H9 (cell line): Measurements from ENCODE around the gene PRMT2. TPM values are rescaled to one million over a fixed set of nuclear protein-coding genes. Genes with fewer than 3 reads are reported as not detected.

ENCODE experiments used
- DNase-seq: peaks from one replicate; pipeline ENCODE4 v3.0.0-alpha.2; 2017
- H2AFZ ChIP-seq: one replicate; pipeline ENCODE4 v1.6.1; 2013; ENCODE audit warnings: mild to moderate bottlenecking, low read length, control low read depth, moderate library complexity
- H2AK5ac ChIP-seq: 2 replicates; pipeline ENCODE4 v1.6.1; 2013; ENCODE audit warnings: low read length, control low read depth, mixed read lengths; ENCODE audit not compliant: insufficient read length
- H2BK120ac ChIP-seq: one replicate; pipeline ENCODE4 v1.6.1; 2013; ENCODE audit warnings: low read depth, mild to moderate bottlenecking, low read length, control low read depth, inconsistent platforms; ENCODE audit not compliant: poor library complexity, severe bottlenecking
- H2BK12ac ChIP-seq: 2 replicates; pipeline ENCODE4 v1.6.1; 2013; ENCODE audit warnings: low read length, control low read depth, mixed read lengths, low read depth; ENCODE audit not compliant: insufficient read length
- H2BK15ac ChIP-seq: 2 replicates; pipeline ENCODE4 v1.6.1; 2013; ENCODE audit warnings: low read depth, low read length, control low read depth
- H2BK20ac ChIP-seq: one replicate; pipeline ENCODE4 v1.6.1; 2013; ENCODE audit warnings: low read depth, mild to moderate bottlenecking, low read length, control low read depth, inconsistent platforms; ENCODE audit not compliant: poor library complexity, severe bottlenecking
- H2BK5ac ChIP-seq: 2 replicates; pipeline ENCODE4 v1.6.1; 2013; ENCODE audit warnings: low read length, control low read depth, mixed read lengths; ENCODE audit not compliant: insufficient read length
- H3K14ac ChIP-seq: 2 replicates; pipeline ENCODE4 v1.6.1; 2013; ENCODE audit warnings: low read length, control low read depth; ENCODE audit not compliant: insufficient read depth
- H3K18ac ChIP-seq: 2 replicates; pipeline ENCODE4 v1.6.1; 2013; ENCODE audit warnings: low read depth, mild to moderate bottlenecking, mixed read lengths, low read length, control low read depth; ENCODE audit not compliant: insufficient read length
- H3K23ac ChIP-seq: 2 replicates; pipeline ENCODE4 v1.6.1; 2013; ENCODE audit warnings: low read length, control low read depth, mixed read lengths, low read depth; ENCODE audit not compliant: insufficient read length
- H3K23me2 ChIP-seq: 2 replicates; pipeline ENCODE4 v1.6.1; 2013; ENCODE audit warnings: low read depth, mild to moderate bottlenecking, mixed read lengths, low read length, control low read depth; ENCODE audit not compliant: insufficient read length, poor library complexity, severe bottlenecking
- H3K27ac ChIP-seq: 2 replicates; pipeline ENCODE4 v1.5.1; 2013; ENCODE audit warnings: low read length, control low read depth, mixed read lengths, low read depth; ENCODE audit not compliant: insufficient read length
- H3K27me3 ChIP-seq: 2 replicates; pipeline ENCODE4 v1.6.1; 2013; ENCODE audit warnings: low read length, control low read depth, inconsistent platforms; ENCODE audit not compliant: insufficient read depth
- H3K4ac ChIP-seq: 2 replicates; pipeline ENCODE4 v1.6.1; 2013; ENCODE audit warnings: low read depth, mild to moderate bottlenecking, control low read depth, inconsistent platforms, low read length, moderate library complexity
- H3K4me1 ChIP-seq: 2 replicates; pipeline ENCODE4 v1.6.1; 2013; ENCODE audit warnings: low read length, control low read depth, inconsistent platforms; ENCODE audit not compliant: insufficient read depth
- H3K4me2 ChIP-seq: 2 replicates; pipeline ENCODE4 v1.6.1; 2013; ENCODE audit warnings: low read length, control low read depth, mixed read lengths; ENCODE audit not compliant: insufficient read length, insufficient read depth
- H3K56ac ChIP-seq: 2 replicates; pipeline ENCODE4 v1.6.1; 2013; ENCODE audit warnings: low read depth, mild to moderate bottlenecking, mixed read lengths, low read length, control low read depth; ENCODE audit not compliant: insufficient read length
- H3K79me1 ChIP-seq: 2 replicates; pipeline ENCODE4 v1.6.1; 2013; ENCODE audit warnings: low read depth, mild to moderate bottlenecking, moderate library complexity, low read length, control low read depth, inconsistent platforms; ENCODE audit not compliant: insufficient read depth, poor library complexity, severe bottlenecking
- H3K79me2 ChIP-seq: 2 replicates; pipeline ENCODE4 v1.6.1; 2013; ENCODE audit warnings: low read length, control low read depth, inconsistent platforms; ENCODE audit not compliant: insufficient read depth
- H3K9ac ChIP-seq: 2 replicates; pipeline ENCODE4 v1.6.1; 2013; ENCODE audit warnings: low read length, control low read depth, mixed read lengths; ENCODE audit not compliant: insufficient read length; ENCODE audit errors: extremely low read depth
- H3K9me3 ChIP-seq: one replicate; pipeline ENCODE4 v1.6.1; 2013; ENCODE audit warnings: low read depth, low read length, inconsistent platforms; ENCODE audit not compliant: control insufficient read depth
- H3T11ph ChIP-seq: one replicate; pipeline ENCODE4 v1.6.1; 2013; ENCODE audit warnings: mild to moderate bottlenecking, low read length, control low read depth, inconsistent platforms
- H4K20me1 ChIP-seq: one replicate; pipeline ENCODE4 v1.6.1; 2013; ENCODE audit not compliant: control insufficient read depth, insufficient read length, insufficient read depth
- H4K5ac ChIP-seq: 2 replicates; pipeline ENCODE4 v1.6.1; 2013; ENCODE audit warnings: low read depth, mild to moderate bottlenecking, mixed read lengths, low read length, control low read depth; ENCODE audit not compliant: insufficient read length
- H4K8ac ChIP-seq: replicated peaks from 2 replicates; pipeline ENCODE4 v1.6.1; 2013; ENCODE audit warnings: low read length, control low read depth, mixed read lengths, low read depth; ENCODE audit not compliant: insufficient read length
- H4K91ac ChIP-seq: 2 replicates; pipeline ENCODE4 v1.6.1; 2013; ENCODE audit warnings: low read depth, mild to moderate bottlenecking, moderate library complexity, mixed read lengths, low read length, control low read depth; ENCODE audit not compliant: insufficient read length
- H3K27ac Mint-ChIP-seq, 3 experiments: 2 replicates in 2 of 3; 3 replicates in 1 of 3; pipeline ENCODE4 v1.8.0; 2020 to 2021; ENCODE audit warnings: mixed read lengths in 3 of 3, mild to moderate bottlenecking in 1 of 3, moderate library complexity in 1 of 3
- H3K27me3 Mint-ChIP-seq: 2 replicates; pipeline ENCODE4 v1.8.0; 2021; ENCODE audit warnings: low read depth, mild to moderate bottlenecking, moderate library complexity, mixed read lengths
- H3K36me3 Mint-ChIP-seq, 3 experiments: 2 replicates in 2 of 3; 3 replicates in 1 of 3; pipeline ENCODE4 v1.8.0; 2020 to 2021; ENCODE audit warnings: low read depth in 3 of 3, mixed read lengths in 3 of 3; ENCODE audit not compliant: insufficient read depth in 1 of 3
- H3K4me1 Mint-ChIP-seq, 2 experiments: 2 replicates each; pipeline ENCODE4 v1.8.0; 2020; ENCODE audit warnings: mixed read lengths in 2 of 2
- H3K4me3 Mint-ChIP-seq, 2 experiments: 2 replicates in 1 of 2; 3 replicates in 1 of 2; pipeline ENCODE4 v1.8.0; 2020 to 2021; ENCODE audit warnings: mild to moderate bottlenecking in 2 of 2, mixed read lengths in 2 of 2, moderate library complexity in 1 of 2
- H3K9me3 Mint-ChIP-seq, 2 experiments: 2 replicates in 1 of 2; 3 replicates in 1 of 2; pipeline ENCODE4 v1.8.0; 2020; ENCODE audit warnings: mild to moderate bottlenecking in 2 of 2, mixed read lengths in 2 of 2, moderate library complexity in 1 of 2
- WGBS: extraction: QIAGEN DNeasy Blood & Tissue Kit; methylation state at CpG from one replicate; pipeline ENCODE4 v1.1.7; 2013; ENCODE audit warnings: missing lambda C conversion rate, low lambda C conversion rate, mixed read lengths; ENCODE audit not compliant: insufficient read length; ENCODE audit errors: extremely low coverage; 5-methylcytosine and 5-hydroxymethylcytosine counted together
- total RNA-seq: library from RNA; stranded (reverse); gene quantifications from 2 replicates; pipeline ENCODE4 v1.2.1, GENCODE V29; 2021
- TF ChIP-seq, protein P1 (sequence below): fragments of 200-600 bp; sonication (generic); conservative IDR thresholded peaks from 3 replicates; pipeline ENCODE4 v1.8.0; 2021; ENCODE audit warnings: antibody characterized with exemption, mild to moderate bottlenecking

Gene PRMT2
- total RNA-seq, 1 experiment from 2014 or later, result 53.7 TPM

DNA sequence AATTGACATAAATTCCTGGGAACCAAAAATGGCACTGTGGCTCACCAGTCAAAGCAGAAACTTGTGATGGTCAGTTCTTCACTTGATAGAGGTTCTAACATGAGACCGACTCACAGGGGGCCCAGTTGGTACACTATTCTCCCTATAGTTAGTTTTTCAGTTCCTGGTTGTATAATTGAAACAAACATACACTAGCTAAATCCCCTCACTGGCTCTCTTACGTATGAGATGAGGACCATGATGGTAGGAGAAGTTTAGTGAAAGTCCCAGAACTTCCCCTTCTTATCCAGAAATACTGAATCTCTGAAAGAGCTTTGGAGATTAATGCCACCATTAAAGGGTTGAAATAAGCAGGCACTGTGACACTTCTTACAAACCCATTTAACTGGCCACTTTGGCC is 27.8 kb upstream of the PRMT2 start:
- no peaks in the 10 kb centered on the region for H3K9me3 ChIP-seq
- no peak overlapping the region for H2BK20ac ChIP-seq
- no peak overlapping the region for H4K5ac ChIP-seq
- H4K8ac ChIP-seq, result no peak overlapping the region
- no peak overlapping the region for H2BK12ac ChIP-seq
- no peak overlapping the region for H4K91ac ChIP-seq
- Mint-ChIP-seq H3K4me1 (peaks cover 14 to 27% of the 10 kb centered on the region in 2 experiments), H3K9me3 (peaks cover 8 to 20% of the 10 kb centered on the region in 2 experiments; a peak in 4 of 5 replicates), H3K4me3 (no peak overlapping the region), H3K36me3 (no peaks in the 10 kb centered on the region; a peak in 1 of 7 replicates), H3K27me3 (peaks cover 10% of the 10 kb centered on the region), H3K27ac (no peak overlapping the region)
- H3K27me3 ChIP-seq, result no peaks in the 10 kb centered on the region
- H3T11ph ChIP-seq, result no peak overlapping the region
- WGBS, result no CpG with 5 or more reads among the region's 2 CpGs
- no peak overlapping the region for H3K14ac ChIP-seq
- H3K18ac ChIP-seq, result no peak overlapping the region
- H3K79me1 ChIP-seq, result no peaks in the 10 kb centered on the region
- H3K4me2 ChIP-seq, result no peak overlapping the region
- H2BK120ac ChIP-seq, result no peak overlapping the region
- H3K4me1 ChIP-seq, result no peaks in the 10 kb centered on the region
- no peak overlapping the region for H2BK15ac ChIP-seq
- no peak overlapping the region for H3K4ac ChIP-seq
- no peak overlapping the region for H2AK5ac ChIP-seq
- H4K20me1 ChIP-seq, result no peaks in the 10 kb centered on the region
- no peak for DNase-seq
- no peak overlapping the region for H2AFZ ChIP-seq
- no peak overlapping the region for H3K23ac ChIP-seq
- TF ChIP-seq, protein P1, sequence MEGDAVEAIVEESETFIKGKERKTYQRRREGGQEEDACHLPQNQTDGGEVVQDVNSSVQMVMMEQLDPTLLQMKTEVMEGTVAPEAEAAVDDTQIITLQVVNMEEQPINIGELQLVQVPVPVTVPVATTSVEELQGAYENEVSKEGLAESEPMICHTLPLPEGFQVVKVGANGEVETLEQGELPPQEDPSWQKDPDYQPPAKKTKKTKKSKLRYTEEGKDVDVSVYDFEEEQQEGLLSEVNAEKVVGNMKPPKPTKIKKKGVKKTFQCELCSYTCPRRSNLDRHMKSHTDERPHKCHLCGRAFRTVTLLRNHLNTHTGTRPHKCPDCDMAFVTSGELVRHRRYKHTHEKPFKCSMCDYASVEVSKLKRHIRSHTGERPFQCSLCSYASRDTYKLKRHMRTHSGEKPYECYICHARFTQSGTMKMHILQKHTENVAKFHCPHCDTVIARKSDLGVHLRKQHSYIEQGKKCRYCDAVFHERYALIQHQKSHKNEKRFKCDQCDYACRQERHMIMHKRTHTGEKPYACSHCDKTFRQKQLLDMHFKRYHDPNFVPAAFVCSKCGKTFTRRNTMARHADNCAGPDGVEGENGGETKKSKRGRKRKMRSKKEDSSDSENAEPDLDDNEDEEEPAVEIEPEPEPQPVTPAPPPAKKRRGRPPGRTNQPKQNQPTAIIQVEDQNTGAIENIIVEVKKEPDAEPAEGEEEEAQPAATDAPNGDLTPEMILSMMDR, result no peak
- no peaks in the 10 kb centered on the region for H3K23me2 ChIP-seq
- H3K27ac ChIP-seq, result no peak overlapping the region
- no peak overlapping the region for H3K56ac ChIP-seq
- no peak overlapping the region for H3K9ac ChIP-seq
- H3K79me2 ChIP-seq, result no peaks in the 10 kb centered on the region
- H2BK5ac ChIP-seq, result no peak overlapping the region
